ENCODE data around the gene TBC1D22A.

The TBC1D22A gene

DNA sequence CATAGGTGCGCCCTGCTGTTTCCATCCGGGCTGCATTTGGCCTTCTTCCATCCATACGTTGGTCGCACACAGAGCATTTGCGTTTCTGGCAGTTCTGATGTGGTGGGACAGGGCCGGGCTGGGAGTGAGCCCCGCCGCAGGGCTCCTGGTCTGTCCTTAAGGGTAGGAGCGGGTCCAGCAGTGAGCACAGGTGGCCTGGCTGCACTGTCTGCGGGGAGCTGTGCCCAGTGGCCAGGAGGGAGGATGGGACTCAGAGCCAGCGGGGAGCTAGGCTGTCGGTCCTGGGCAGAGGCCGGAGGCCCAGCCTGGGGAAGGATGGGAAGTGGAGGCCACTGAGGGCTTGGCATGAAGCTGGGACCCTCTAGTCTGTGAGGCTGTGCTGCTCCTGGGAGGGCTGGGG, 385.1 kb downstream of the TBC1D22A start:
- ATAC-seq, result no peak

DNA sequence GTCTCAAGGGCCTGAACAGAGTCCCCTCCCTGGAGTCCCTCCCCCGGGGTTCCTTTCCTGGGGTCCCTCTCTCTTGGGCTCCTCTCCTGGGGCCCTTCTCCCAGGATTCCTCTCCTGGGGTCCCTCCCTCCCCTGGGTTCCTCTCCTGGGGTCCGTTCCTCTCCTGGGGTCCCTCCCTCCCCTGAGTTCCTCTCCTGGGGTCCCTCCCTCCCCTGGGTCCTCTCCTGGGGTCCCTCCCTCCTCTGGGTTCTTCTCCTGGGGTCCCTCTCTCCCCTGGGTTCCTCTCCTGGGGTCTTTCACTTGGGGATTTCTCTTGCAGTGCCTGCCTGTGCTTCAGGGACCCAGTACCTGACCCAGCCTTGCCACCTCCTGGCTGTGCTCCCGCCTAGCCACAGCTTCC, 386.1 kb downstream of the TBC1D22A start:
- ATAC-seq, result no peak

GRCh38 chr22:47148956-47149728, 386.7 kb downstream of the TBC1D22A start:
- ATAC-seq, result no peak

GRCh38 chr22:47149976-47150375, 387.5 kb downstream of the TBC1D22A start:
- no peak for ATAC-seq

DNA sequence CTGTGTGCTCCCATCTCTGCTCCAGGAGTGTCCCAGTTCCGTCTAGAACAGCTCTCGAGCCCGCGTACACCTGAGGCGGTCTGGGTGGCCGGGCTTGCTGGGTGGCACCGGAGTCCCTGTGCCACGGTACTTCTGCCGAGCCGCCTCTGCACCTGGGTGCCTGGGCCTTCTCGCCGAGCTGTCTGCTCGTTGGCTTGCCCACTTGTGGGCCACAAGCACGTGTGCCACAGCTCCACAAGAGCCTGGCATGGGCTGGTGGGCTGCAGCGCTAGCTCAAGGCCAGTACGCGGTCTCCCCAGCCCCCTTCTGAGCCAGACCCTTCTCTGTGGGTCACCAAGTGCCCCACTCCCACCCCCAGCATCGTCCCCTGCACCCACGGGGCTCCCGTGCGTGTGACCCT, 388.0 kb downstream of the TBC1D22A start:
- ATAC-seq, result no peak

DNA sequence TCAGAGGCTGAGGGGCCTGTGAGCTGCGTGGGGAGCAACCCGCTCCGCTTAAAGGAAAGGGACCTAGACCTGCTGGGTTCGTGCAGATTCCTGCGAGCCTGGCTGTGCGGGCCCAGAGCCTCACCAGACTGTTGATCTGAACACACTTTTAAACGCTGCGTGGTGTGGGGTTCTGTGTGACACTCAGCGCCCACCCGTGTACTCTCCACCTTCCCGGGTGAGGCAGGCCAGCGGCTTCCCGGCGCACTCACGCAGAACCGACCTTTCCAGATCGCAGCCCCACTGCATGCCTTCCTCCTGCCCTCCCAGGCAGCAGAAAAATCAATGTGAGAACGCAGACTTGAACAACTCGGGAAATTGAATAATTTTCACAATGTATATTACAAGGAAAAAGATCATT, 388.6 kb downstream of the TBC1D22A start:
- no peak for ATAC-seq

GRCh38 chr22:47151490-47151889, 389.0 kb downstream of the TBC1D22A start:
- ATAC-seq, result no peak

- ATAC-seq, result no peak
Measured at GRCh38 chr22:47152236-47152635, 389.8 kb downstream of the TBC1D22A start.

DNA sequence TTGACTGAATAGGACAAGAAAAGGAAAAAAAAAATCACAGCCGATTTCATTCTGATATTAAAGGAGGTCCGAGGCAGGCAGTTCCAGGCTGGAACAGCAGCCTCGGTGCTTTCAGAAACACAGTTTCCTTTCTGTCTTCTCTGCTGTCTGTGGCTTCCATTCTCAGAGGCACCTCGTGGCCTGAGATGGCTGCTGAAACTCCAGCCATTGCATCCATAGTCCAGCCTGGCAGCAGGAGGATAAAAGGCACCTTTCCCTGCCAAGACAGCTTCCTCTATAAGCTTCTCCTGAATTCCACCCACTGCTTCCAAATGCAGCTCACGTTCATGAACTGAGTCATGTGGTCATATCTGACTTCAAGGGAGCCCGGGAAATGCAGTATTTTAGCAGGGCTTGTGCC, 390.5 kb downstream of the TBC1D22A start:
- ATAC-seq, result no peak

- no peak for ATAC-seq
Measured at GRCh38 chr22:47153854-47154525, 391.5 kb downstream of the TBC1D22A start.

- no peak for ATAC-seq
Measured at GRCh38 chr22:47154621-47155081, 392.2 kb downstream of the TBC1D22A start.

DNA sequence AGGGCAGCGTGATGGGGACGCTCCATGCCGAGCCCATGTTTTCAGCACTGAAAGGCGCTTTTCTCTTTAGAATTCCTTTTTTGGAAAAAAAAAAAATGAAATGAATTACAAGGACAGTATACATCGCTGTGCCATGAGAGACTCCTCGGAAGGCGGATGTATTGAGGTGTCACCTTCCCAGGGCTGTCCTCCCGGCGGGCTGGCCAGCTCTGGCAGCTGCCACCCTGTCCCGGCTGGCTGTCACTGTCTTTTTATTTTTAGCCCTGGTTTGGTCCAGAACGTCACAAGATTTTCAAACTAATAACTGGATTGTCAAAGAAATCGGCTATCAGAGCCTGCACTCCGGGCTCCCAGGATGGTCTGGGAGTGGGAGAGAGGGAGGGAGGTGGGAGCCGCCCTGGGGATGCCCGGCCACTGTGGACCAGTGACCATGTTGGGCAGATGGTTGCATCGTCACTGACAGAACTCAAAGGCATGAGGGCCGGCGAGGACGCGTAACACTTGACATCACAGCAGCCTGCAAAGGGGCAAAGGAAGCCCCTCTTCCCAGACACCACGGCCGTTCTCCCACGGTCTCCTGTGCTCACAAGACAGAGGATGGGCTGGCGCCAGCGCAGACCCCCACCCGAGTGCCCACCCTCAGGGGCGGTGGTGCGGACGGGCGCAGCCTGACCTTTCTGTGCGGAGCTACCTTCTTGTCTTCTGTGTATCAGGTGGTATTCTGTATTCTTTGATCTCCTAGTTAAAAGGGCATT, 392.9 kb downstream of the TBC1D22A start:
- ATAC-seq, result no peak

DNA sequence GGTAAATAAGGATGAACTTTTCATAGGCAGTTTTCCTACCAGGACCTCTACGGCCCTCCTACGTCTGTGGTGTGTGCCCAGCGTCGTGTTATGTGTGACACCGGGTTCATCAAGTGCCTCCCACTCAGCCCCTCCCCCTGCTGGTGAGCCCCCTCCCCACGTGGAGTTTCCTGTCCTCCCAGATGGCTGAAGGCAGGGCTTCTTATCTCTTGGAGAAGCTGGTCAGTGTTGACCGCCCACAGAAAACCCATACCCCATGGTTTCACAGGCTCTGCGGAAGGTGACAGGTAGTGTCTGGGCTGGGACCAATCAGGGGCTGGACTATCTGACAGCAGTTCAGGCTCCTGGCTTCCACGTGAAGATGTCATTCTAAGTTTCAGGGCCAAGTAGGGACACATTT, 393.5 kb downstream of the TBC1D22A start:
- no peak for ATAC-seq

DNA sequence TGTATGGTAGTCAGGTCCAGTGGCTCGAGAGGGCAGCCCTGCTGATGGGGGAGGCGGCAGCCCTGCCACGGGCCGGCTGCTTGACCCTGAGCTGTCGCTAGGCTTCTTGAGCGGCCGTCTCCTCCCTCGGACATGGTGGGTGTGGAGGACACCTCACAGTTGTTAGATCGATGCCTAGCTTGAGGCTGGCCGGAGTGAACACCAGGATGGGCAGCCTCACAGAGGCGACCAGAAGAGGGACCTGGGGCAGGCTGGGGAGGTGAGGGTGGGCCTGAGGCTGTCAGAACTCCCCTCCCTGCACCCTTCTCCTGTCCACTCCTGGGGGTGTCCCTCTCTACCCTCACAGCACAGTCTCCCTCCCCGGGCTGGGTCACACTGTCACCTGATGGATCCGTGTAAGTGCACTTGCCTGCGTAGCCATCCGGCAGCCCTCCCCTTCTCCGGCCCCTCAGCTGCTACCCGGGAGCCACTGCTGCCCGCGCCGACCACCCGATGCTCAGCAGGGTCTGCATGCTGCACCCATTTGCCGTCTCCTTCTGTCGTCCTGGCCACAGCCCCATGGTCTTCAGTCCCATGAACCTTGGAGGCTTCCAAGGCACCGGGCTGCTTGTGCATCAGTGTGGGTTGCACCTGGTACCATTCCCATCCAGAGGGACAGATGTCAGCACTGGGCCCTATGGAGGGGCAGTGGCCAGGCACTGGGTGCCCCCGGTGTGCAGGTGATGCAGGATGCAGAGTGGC, 394.1 kb downstream of the TBC1D22A start:
- ATAC-seq, result no peak

DNA sequence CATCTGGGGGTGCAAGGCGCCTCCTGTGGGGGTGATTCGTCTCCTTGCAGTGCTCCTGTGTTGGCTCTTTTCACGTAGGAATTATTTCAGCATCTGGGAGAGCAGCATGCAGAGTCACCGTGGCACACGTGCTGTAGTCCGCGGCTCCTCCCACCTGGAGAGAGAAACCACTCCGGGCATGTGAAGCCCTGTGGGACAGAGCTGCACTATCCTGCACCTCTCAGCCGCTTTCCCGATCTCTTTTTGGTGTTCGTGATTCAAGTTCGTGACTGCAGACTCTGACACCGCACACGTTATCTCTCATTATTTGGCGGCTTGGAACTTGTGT, 394.6 kb downstream of the TBC1D22A start:
- no peak for ATAC-seq

DNA sequence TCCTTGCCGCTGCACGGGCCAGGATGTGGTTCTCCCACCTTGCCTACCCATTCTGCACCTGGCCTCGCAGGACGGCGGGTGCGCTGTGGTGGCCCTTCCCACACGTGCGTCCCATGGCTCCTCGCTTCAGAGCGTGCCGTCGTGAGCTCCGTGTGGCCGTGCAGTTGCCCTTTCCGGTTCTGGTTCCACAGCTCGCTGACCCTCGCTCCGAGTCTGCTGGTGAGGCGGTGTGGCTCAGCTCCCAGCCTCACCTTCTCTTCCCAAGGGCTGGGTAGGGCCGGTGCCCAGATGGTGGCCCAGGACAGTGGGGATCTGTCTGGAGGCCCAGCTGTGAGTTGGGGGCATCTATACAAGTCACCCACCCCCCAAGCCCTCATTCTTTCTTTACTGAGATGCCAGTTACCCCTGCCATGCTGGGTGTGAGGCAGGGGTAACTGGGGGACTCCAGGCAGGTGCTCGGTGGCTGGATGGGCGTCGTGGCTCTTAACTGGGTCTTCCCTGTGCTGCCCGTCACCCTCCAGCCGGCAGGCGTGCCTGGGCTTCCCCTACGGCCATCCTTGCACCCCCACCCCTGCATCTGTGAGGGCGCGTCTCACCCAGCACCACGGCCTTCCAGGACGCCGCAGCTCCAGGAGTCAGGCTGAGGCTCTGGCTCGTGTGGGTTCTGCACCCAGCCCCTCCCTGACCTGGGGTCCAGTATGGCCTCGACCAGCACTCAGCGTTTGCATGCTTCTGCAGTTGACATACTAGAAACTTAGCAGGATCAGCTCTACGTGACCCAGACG, 395.2 kb downstream of the TBC1D22A start:
- no peak for ATAC-seq

DNA sequence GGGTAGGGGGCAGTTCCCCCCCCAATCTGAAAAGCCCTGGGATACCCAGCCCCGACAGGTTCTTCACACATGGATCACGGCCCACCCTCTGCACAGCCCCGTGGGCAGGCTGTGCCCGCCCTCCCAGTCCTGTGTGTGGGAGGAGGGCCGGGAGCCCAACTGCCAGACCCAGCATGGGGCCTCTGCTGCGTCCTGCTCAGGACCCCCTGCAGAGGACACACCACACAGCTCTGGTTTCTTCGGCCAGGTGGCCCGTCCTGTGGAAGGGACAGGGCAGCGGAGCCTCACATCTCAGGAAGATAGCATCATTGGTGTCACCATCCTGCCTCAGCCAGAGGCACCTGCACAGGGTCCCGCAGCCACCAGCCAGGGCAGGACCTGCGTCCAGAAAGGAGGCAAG, 396.0 kb downstream of the TBC1D22A start:
- ATAC-seq, result no peak

DNA sequence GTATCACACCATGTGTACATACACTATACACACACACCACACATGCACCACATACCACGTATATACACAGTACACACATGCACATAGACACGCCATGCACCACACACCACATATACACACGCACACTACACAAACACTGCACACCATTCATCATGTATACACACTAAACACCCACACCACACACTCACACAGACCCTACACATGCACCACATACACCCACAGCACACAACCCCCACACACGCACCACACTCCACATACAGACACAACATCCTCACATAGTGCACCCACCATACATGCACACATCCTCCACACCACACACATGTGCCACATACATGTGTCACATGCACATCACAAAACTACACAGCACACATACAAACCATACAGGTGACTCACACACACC, 397.1 kb downstream of the TBC1D22A start:
- ATAC-seq, result no peak

GRCh38 chr22:47160141-47160541, 397.7 kb downstream of the TBC1D22A start:
- ATAC-seq, result no peak

DNA sequence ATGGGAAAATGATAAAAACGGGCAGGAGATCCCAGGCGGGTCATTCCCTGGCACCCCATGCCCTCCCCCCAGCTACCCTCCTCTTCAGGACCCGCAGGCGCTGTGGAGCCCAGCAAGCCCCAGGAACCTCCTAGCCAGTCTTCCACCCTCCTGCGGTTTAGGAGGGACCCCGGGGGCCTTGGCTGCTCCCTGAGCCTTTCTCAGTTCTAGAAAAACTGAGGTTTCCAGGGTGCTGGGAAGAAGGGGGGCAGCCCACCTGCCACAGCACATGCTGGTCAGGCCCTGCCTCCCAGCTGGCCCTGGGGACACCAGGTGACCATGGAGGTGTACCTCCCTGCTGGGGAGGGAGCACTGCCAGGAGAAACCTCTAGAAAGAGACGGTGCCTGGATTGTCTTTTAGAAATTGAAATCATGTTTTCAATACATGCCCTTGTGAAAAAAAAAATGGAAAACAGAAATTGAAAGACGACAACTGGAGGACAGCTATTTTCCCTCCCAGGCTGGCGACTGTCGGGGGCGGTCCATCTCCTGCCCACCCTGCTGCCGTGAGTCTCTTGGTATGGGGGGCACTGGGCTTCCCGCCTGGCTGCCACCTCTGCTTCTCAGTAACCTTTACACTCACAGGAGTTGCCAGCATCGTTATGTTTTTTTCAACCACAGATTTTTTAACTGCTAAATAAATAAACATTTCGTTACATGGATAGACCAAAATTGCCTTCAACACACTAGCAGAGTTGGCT, 398.5 kb downstream of the TBC1D22A start:
- ATAC-seq, result no peak

- no peak for ATAC-seq
Measured at GRCh38 chr22:47161631-47162030, 399.2 kb downstream of the TBC1D22A start.

- ATAC-seq, result no peak
Measured at GRCh38 chr22:47162865-47163264, 400.4 kb downstream of the TBC1D22A start.
